GM12892 (cell line): ENCODE measurements around the gene NUBPL.
"Not testable (repeated sequence)": the region's sequence is repeated elsewhere in the genome, so short reads cannot be mapped to it uniquely, and the experiment has no call there.

Experiments used
- POLR2A ChIP-seq: IDR thresholded peaks from 2 replicates; pipeline ENCODE4 v1.6.1; 2011; ENCODE audit warnings: low read depth, low read length, control low read depth
- TAF1 ChIP-seq: IDR thresholded peaks from 2 replicates; pipeline ENCODE4 v1.6.1; 2011; ENCODE audit warnings: low read depth, mild to moderate bottlenecking, control low read depth, low read length, borderline replicate concordance

DNA sequence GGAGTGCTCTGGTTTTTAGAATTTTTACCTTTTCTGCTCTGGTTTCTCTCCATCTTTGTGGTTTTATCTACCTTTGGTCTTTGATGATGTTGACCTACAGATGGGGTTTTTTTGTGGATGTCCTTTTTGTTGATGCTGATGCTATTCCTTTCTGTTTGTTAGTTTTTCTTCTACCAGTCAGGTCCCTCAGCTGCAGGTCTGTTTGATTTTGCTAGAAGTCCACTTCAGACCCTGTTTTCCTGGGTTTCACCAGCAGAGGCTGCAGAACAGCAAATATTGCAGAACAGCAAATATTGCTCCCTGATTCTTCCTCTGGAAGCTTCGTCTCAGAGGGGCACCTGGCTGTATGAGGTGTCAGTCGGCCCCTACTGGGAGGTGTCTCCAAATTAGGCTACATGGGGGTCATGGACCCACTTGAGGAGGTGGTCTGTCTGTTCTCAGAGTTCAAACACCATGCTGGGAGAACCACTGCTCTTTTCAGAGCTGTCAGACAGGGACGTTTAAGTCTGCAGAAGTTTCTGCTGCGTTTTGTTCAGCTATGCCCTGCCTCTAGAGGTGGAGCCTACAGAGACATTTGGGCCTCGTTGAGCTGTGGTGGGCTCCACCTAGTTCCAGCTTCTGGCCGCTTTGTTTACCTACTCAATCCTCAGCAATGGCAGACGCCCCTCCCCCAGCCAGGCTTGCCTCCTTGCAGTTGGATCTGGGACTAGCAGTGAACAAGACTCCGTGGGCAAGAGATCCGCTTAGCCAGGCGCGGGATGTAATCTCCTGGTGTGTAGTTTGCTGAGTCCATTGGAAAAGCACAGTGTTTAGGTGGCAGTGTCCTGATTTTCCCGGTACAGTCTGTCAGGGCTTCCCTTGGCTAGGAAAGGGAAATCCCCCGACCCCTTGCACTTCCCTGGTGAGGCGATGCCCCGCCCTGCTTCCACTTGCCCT lies 250.8 kb downstream of the NUBPL start:
- not testable (repeated sequence) for TF ChIP-seq POLR2A, TAF1
